HepG2 (cell line): Measurements from ENCODE around the gene TFG. TPM values are rescaled to one million over a fixed set of nuclear protein-coding genes. Genes with fewer than 3 reads are reported as not detected.
A peak's percentile ranks its signal among the peaks of the same experiment; 100 is the strongest.

Experiments used
- E2F2 ChIP-seq: sonication (generic); formaldehyde crosslinking; IDR thresholded peaks from 2 replicates; pipeline ENCODE4 v1.4.0; 2020; ENCODE audit warnings: missing genetic modification reagents, borderline replicate concordance
- RBFOX2 ChIP-seq: fragments of 200-400 bp; formaldehyde crosslinking; IDR thresholded peaks from 2 replicates; pipeline ENCODE4 v1.6.1; 2017; ENCODE audit warnings: low read depth, mild to moderate bottlenecking, low read length
- YY1 ChIP-seq: IDR thresholded peaks from 2 replicates; pipeline ENCODE4 v1.6.1; 2011; ENCODE audit warnings: low read length, low read depth, moderate library complexity, mild to moderate bottlenecking; ENCODE audit not compliant: insufficient read depth, insufficient replicate concordance
- ZBTB4 ChIP-seq: sonication (generic); formaldehyde crosslinking; IDR thresholded peaks from 2 replicates; pipeline ENCODE4 v1.4.0; 2020; ENCODE audit warnings: missing genetic modification reagents, mild to moderate bottlenecking, borderline replicate concordance
- ZNF180 ChIP-seq: sonication (generic); formaldehyde crosslinking; IDR thresholded peaks from 2 replicates; pipeline ENCODE4 v1.4.0; 2020; ENCODE audit warnings: low read depth, missing genetic modification reagents, borderline replicate concordance
- ZNF253 ChIP-seq: sonication (generic); formaldehyde crosslinking; IDR thresholded peaks from 2 replicates; pipeline ENCODE4 v1.8.0; 2022; ENCODE audit warnings: mild to moderate bottlenecking, missing genetic modification reagents, borderline replicate concordance
- ZNF296 ChIP-seq: sonication (generic); formaldehyde crosslinking; conservative IDR thresholded peaks from 2 replicates; pipeline ENCODE4 v1.5.0; 2020; ENCODE audit warnings: mild to moderate bottlenecking, missing genetic modification reagents
- ZNF362 ChIP-seq: sonication (generic); formaldehyde crosslinking; IDR thresholded peaks from 2 replicates; pipeline ENCODE4 v1.4.0; 2020; ENCODE audit warnings: missing genetic modification reagents, mild to moderate bottlenecking, borderline replicate concordance
- ZNF407 ChIP-seq: sonication (generic); formaldehyde crosslinking; IDR thresholded peaks from one replicate; pipeline ENCODE4 v1.5.1; 2020; ENCODE audit warnings: mild to moderate bottlenecking, missing genetic modification reagents; ENCODE audit errors: not compliant biosample characterization
- ZNF468 ChIP-seq: sonication (generic); formaldehyde crosslinking; IDR thresholded peaks from 2 replicates; pipeline ENCODE4 v1.8.0; 2022; ENCODE audit warnings: mild to moderate bottlenecking, moderate library complexity, missing genetic modification reagents
- ZNF891 ChIP-seq: sonication (generic); formaldehyde crosslinking; IDR thresholded peaks from 2 replicates; pipeline ENCODE4 v1.5.0; 2020; ENCODE audit warnings: mild to moderate bottlenecking, missing genetic modification reagents
- polyA plus RNA-seq, 8 experiments: library from polyadenylated mRNA; depleted of rRNA in 3 of 8; stranded (reverse) in 7 of 8; unstranded in 1 of 8; fragments of >200 nt; fragmentation: Illumina TruSeq in 4 of 8; extraction: Trizol in 4 of 8; gene quantifications; 2 replicates each; pipeline versions ENCODE4 v1.2.1 to v1.2.3, GENCODE V29; 2011 to 2016; ENCODE audit warnings: low read depth in 4 of 8, missing spikeins in 1 of 8, mixed read lengths in 1 of 8; ENCODE audit not compliant: insufficient read depth in 1 of 8
- total RNA-seq, 5 experiments: library from RNA; depleted of rRNA; stranded (reverse); fragments of >200 nt; fragmentation: Illumina TruSeq; extraction: Trizol; gene quantifications; 2 replicates each; pipeline ENCODE4 v1.2.3, GENCODE V29; 2016; ENCODE audit warnings: low read depth in 1 of 5
- TF ChIP-seq, protein P1 (sequence below): sonication (generic); formaldehyde crosslinking; IDR thresholded peaks from 2 replicates; pipeline ENCODE4 v1.4.0; 2020; ENCODE audit warnings: low read depth, mild to moderate bottlenecking, missing genetic modification reagents

Gene TFG
- total and polyA plus RNA-seq, 2 of the 13 experiments (the other 11 are each of a cell fraction or from before 2014, with no cell fraction given), result 53.6 to 71.7 TPM

DNA sequence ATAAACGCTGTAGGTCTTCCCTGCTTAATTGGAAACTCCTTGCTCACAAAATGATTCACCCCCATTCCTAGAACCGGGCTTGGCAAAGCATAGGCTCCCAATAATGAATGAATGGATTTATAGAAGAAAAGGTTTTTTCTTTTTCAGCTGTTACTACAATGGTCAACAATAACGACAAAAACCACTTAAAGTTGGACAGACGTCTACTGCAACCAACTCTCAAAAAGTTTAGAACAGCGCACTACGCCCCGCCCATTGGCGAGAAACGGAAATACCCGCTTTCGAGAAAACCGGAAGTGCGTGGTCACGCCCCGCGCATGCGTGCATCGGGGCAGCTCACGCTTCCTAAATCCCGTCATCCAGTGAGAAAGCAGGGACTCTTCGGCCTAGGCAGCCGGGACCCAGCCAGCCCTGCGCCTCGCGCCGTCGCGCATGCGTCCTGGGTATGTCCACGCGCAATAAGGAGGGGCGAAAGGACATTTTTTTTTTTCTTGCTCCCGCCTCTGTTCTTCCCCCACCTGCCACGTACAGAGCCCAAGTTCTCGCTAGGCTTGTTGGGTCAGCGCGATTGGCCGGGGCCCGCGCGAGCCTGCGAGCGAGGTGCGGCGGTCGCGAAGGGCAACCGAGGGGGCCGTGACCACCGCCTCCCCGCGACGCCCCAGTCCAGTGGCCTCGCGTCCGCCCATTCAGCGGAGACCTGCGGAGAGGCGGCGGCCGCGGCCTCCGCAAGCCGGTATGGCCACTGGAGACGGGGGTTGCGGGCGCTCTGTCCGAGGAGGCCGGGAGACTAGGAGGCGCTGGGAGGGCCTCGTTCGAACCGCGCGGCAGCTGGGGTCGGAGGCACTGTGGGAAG lies at the start of gene TFG (continued):
- TF ChIP-seq ZNF253 (CRISPR knock-in tag) (no peak), ZNF180 (no peak), ZNF296 (no peak), YY1 (peak; percentile 26), RBFOX2 (peak; percentile 95), ZNF362 (CRISPR knock-in tag) (peak; percentile 100), ZNF468 (no peak), ZNF891 (CRISPR knock-in tag) (no peak; the same call in 1 of the 2 replicates), E2F2 (no peak), ZNF407 (CRISPR knock-in tag) (no peak), ZBTB4 (CRISPR knock-in tag) (no peak)
- TF ChIP-seq, protein P1, sequence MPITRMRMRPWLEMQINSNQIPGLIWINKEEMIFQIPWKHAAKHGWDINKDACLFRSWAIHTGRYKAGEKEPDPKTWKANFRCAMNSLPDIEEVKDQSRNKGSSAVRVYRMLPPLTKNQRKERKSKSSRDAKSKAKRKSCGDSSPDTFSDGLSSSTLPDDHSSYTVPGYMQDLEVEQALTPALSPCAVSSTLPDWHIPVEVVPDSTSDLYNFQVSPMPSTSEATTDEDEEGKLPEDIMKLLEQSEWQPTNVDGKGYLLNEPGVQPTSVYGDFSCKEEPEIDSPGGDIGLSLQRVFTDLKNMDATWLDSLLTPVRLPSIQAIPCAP (CRISPR knock-in tag), result 0 out of 2 replicates have a peak, but pooled peaks have one; percentile 27
